Stomach smooth muscle (tissue), 2 donors: Measurements from ENCODE around the gene RFX3.

ENCODE experiments used
- H3K27ac ChIP-seq: one replicate; pipeline ENCODE4 v1.7.0; 2013; ENCODE audit warnings: mild to moderate bottlenecking, low read length, inconsistent platforms
- H3K27me3 ChIP-seq, 2 donors: one replicate each; pipeline ENCODE4 v1.7.0; 2013; ENCODE audit warnings: low read length in 2 of 2; ENCODE audit not compliant: insufficient read depth in 2 of 2, control insufficient read depth in 1 of 2
- H3K36me3 ChIP-seq, 2 donors: one replicate each; pipeline ENCODE4 v1.7.0; 2013; ENCODE audit warnings: low read length in 2 of 2; ENCODE audit not compliant: control insufficient read depth in 2 of 2, insufficient read depth in 2 of 2
- H3K4me1 ChIP-seq: one replicate; pipeline ENCODE4 v1.7.0; 2013; ENCODE audit warnings: low read length; ENCODE audit not compliant: control insufficient read depth, insufficient read depth
- H3K4me3 ChIP-seq, 2 donors: one replicate each; pipeline ENCODE4 v1.7.0; 2013; ENCODE audit warnings: low read length in 2 of 2
- H3K9ac ChIP-seq, 2 donors: one replicate each; pipeline ENCODE4 v1.7.0; 2013; ENCODE audit warnings: low read length in 2 of 2, mild to moderate bottlenecking in 1 of 2
- H3K9me3 ChIP-seq, 2 donors: one replicate each; pipeline ENCODE4 v1.7.0; 2013; ENCODE audit warnings: low read length in 2 of 2; ENCODE audit not compliant: control insufficient read depth in 2 of 2
- donor health status: healthy.
- donor health status: Pancreatic carcinoma.

RFX3 gene

DNA sequence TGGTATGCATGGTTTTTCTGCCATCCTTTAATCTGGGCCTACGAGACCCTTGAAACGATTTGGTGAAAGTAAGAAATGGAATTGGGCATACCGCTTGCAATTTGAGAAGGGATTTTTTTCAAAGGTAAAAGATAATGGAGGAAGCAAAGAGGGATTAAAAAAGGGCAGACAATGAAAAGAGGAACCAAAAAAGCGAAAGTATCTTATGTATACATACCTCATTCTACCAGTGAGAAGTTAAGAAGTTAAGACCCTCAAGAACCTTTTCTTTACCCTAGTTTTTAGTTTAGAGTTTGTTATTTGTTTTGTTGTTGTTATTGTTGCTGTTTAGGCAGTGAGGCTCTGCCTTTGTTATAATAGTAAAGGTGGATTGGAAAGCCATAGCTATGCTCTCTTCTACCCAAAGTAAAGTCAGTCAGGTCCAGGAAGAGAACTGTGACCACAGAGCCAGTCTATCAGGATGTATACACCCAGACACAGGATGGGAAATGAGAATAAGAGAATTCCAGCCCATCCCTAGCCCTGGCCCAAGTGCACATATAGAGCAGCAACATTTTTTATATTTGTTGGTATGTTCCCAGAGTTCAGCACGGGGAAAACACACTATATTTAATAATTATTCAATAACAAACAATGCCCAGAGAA lies 166.6 kb downstream of the RFX3 start:
- no peaks in the 10 kb centered on the region for H3K36me3 ChIP-seq
- no peaks in the 10 kb centered on the region for H3K27me3 ChIP-seq
- no peak overlapping the region for H3K4me3 ChIP-seq
- no peaks in the 10 kb centered on the region for H3K4me1 ChIP-seq
- H3K27ac ChIP-seq = no peak overlapping the region
- no peaks in the 10 kb centered on the region for H3K9me3 ChIP-seq
- no peak overlapping the region for H3K9ac ChIP-seq

DNA sequence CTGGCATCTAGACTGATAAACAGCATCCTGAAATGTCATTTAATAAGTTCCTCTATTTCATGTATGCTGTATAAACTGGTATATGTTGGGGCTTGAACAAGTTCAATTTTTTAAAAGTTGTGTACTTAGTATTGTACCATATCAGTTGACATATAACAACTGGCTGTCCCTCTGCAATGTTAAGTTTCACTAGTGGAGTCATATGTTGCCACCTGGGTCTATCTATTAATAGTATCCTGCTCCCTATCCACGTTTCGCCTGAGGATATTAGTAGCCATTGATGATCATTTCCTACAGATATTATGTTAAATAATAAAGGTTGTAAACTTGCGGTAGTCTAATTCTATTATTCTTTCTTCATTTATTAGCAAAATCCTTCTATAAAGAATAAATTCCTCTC lies 177.6 kb downstream of the RFX3 start:
- Histone ChIP-seq H3K27ac (no peak overlapping the region), H3K9ac (no peak overlapping the region), H3K9me3 (no peaks in the 10 kb centered on the region), H3K36me3 (no peaks in the 10 kb centered on the region), H3K27me3 (no peaks in the 10 kb centered on the region), H3K4me1 (no peaks in the 10 kb centered on the region), H3K4me3 (no peak overlapping the region)

DNA sequence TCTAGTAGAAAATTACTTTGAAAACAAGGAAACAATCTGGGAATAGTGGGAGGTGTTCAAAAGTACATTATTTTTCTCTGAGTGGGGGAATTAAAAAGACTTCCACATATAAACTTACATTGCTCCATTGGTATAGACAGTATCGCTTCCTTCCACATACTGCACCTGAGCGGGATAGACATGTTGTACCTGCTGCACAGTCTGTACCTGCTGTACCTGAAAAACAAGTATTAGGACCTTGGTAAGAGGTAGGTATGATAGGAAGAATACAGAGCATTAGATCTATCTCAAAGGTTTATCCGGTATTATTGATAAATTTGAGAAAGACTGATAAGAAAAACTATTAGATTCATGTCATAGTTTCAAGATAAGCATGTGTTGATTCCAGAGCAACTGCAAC lies 179.3 kb downstream of the RFX3 start:
- H3K9me3 ChIP-seq = no peaks in the 10 kb centered on the region
- no peak overlapping the region for H3K9ac ChIP-seq
- H3K27ac ChIP-seq = no peak overlapping the region
- H3K4me3 ChIP-seq = no peak overlapping the region
- no peaks in the 10 kb centered on the region for H3K4me1 ChIP-seq
- H3K27me3 ChIP-seq = no peaks in the 10 kb centered on the region
- H3K36me3 ChIP-seq = no peaks in the 10 kb centered on the region

DNA sequence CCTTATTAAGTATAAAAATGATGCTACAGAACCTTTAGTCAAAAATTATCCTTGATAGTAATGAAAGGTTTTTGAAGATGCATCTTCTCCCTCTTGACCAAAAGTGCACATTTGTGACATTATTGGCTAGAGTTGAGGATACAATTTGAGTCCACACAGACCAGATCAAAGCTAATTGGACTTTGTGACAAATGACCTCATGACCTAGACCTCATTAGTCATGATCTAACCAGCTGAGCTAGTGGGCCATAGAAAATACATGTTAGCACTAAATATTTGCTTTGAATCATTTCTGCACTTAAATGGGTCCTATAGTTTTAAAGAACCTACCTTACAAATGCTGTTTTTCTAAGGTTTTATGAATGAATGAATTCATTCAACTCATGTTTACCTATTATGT lies 182.1 kb downstream of the RFX3 start:
- H3K4me3 ChIP-seq = no peak overlapping the region
- H3K4me1 ChIP-seq = no peaks in the 10 kb centered on the region
- no peaks in the 10 kb centered on the region for H3K9me3 ChIP-seq
- no peak overlapping the region for H3K9ac ChIP-seq
- no peaks in the 10 kb centered on the region for H3K27me3 ChIP-seq
- H3K27ac ChIP-seq = no peak overlapping the region
- H3K36me3 ChIP-seq = no peaks in the 10 kb centered on the region

DNA sequence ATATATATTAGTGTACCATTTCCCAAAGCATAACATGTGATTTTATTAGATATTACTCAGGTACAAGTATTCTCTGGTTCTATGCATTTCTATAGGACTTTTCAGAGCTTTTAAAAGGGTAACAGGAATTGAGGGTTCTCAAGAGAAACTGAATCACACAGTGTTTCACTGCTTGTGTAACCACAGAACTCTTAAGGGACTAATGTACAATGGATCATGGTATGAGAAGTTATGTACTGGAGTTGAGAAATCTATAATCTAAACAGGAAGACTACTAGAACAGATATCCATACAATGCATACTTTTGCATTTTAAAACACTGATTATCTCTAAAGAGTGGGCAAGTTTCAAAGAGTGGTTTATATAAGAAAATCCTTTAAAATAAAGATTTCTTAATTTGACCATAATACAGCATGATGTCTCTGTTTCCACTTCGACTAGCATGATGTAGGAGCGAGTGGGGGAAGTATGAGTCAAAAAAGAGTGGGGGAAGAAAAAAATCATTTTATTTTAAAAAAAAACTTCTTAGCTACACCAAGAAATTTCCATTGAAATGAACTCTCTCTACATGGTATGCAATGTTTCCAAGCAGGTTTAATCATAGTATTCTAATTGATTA lies 183.5 kb downstream of the RFX3 start:
- Histone ChIP-seq H3K4me3 (no peak overlapping the region), H3K27ac (no peak overlapping the region), H3K9ac (no peak overlapping the region), H3K36me3 (no peaks in the 10 kb centered on the region), H3K9me3 (no peaks in the 10 kb centered on the region), H3K27me3 (no peaks in the 10 kb centered on the region), H3K4me1 (peaks cover 2% of the 10 kb centered on the region)

DNA sequence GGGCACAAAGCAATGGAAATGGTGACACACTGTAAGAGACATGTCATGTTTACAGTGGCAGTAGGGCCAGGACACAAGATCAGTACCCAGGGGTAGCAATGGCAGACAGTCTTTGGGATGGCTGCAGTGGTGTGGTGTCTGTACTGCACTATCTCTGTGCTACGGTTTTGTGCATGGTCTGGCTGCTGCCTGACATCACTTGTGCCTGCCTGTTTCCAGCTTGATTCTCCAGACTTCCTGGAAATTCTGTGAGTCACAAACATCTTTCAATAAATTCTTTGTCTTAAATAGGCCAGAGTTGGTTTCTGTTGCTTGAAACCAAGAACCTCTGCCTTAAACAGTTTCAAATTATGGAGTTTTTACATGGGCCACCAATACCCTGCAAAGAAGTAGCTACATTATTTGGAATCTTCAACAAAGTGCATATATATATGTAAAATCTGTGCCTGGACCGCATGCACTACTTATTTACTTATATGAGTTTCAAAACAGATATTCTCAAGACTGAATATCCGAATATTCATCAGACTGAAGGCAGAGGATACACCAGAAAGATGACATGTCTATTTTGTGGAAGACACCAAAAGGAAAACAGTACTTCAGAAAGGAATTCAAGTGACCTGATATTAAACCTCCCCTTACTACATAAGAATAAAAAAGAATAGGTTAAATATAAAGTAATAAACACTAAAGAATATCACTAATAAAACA lies 188.1 kb downstream of the RFX3 start:
- Histone ChIP-seq H3K27ac (no peak overlapping the region), H3K4me3 (no peak overlapping the region), H3K9me3 (no peaks in the 10 kb centered on the region), H3K9ac (no peak overlapping the region), H3K36me3 (no peaks in the 10 kb centered on the region), H3K4me1 (peaks cover 2% of the 10 kb centered on the region), H3K27me3 (no peaks in the 10 kb centered on the region)

DNA sequence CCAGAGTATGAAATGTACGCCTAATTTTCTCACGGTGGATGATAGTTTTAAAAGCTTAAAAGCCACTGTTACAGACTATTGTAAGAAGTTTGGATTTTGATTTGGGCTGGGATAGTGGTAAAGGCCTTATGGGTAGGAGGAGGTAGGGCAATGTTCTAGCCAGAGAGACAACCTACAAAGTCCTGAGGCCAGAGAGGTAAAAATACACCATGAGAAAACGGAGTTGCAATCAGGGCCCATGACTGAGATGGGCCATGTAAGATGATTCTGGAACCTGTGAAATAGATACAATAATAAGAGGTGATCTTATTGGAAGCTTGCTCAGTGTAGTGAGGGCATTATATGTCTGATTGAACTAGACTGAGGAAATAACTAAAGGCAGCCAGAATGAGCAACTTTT lies 188.8 kb downstream of the RFX3 start:
- Histone ChIP-seq H3K27ac (no peak overlapping the region), H3K36me3 (no peaks in the 10 kb centered on the region), H3K4me3 (no peak overlapping the region), H3K4me1 (peaks cover 2% of the 10 kb centered on the region), H3K27me3 (no peaks in the 10 kb centered on the region), H3K9me3 (no peaks in the 10 kb centered on the region), H3K9ac (no peak overlapping the region)

DNA sequence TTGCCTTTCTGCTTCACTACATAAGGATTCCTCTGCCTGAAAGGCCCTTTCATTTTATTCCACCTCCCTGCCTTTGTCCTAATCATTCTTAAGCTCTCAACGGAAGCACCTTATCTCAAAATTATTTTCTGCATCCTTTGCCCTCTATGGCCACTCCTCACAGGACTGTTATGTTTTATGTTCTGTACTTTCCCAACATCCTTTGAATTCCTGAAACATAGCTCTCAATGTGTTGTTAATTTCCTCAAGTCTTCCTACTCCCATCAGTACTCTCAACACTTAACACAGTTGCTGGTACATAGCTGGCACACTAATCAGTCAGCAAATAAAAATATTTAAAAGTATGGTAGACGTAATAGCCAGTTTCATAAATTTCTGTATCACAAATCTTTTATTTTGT lies 193.0 kb downstream of the RFX3 start:
- H3K4me1 ChIP-seq = peaks cover 2% of the 10 kb centered on the region
- no peaks in the 10 kb centered on the region for H3K9me3 ChIP-seq
- no peaks in the 10 kb centered on the region for H3K36me3 ChIP-seq
- H3K27ac ChIP-seq = no peak overlapping the region
- H3K9ac ChIP-seq = no peak overlapping the region
- no peaks in the 10 kb centered on the region for H3K27me3 ChIP-seq
- H3K4me3 ChIP-seq = no peak overlapping the region

DNA sequence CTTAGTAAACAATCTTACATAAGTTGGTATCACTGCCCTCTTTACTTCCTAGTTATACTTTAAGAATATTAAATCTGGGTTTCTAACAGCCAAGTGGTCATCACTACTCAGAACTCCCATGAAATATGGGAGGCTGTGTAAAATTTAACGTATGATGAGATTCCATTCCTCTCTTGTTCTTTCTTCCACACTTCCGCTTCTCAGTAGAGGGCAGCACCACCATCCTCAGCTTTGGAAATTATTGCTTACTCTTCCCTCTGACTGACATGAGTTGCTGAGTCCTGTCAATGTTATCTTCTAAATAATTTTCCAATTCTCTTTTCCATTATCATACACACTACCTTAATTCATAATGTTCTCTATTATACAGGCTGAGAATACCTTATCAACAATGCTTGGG lies 194.0 kb downstream of the RFX3 start:
- H3K4me3 ChIP-seq = no peak overlapping the region
- H3K9me3 ChIP-seq = no peaks in the 10 kb centered on the region
- no peaks in the 10 kb centered on the region for H3K27me3 ChIP-seq
- H3K9ac ChIP-seq = no peak overlapping the region
- H3K36me3 ChIP-seq = no peaks in the 10 kb centered on the region
- no peak overlapping the region for H3K27ac ChIP-seq
- H3K4me1 ChIP-seq = no peaks in the 10 kb centered on the region

DNA sequence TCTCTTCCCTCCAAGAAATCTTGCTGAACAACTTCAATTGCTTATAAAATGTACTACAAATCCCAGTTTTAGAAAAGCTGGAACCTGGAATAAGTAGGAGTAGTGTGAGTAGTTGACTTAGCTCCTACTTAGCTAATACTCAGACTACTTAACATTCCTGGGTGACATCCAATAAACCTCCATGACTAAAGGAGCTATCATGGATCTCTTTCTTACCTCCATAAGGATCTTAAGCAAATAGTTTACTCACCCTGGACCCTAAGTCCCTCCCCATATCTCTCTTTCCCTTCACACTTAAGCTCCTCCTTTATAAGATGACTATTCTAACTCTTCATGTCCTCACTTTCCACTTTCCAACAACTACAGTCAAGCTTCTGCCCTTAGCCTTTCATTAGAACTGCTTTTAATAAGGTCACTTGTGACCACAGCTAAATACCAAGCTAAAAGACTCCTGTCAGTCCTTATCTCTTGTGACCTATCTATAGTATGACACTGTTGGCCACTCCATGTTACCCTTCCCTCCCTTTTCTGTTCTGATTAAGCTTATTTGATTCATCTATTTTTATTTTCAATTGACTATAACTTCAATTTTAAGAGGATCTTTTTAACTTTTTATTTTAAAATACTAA lies 194.9 kb downstream of the RFX3 start:
- H3K4me1 ChIP-seq = no peaks in the 10 kb centered on the region
- H3K27me3 ChIP-seq = no peaks in the 10 kb centered on the region
- no peak overlapping the region for H3K4me3 ChIP-seq
- no peaks in the 10 kb centered on the region for H3K36me3 ChIP-seq
- no peaks in the 10 kb centered on the region for H3K9me3 ChIP-seq
- H3K9ac ChIP-seq = no peak overlapping the region
- no peak overlapping the region for H3K27ac ChIP-seq

DNA sequence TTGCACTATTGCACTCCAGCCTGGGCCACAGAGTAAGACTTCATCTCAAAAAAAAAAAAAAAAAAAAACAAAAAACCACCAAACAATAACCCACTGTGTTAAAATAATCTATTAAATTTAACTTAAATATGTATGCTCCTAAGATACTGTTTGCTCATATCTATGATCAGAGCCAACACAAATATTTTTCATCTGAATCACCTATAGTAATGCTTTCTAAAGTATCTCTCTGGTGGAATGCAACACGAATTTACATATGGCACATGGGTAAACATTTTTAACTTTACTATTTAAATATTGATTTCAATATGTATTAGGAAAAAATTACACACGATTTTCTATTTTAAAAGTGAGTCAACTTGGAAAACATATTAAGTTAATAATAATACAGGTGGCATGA lies 196.4 kb downstream of the RFX3 start:
- no peak overlapping the region for H3K27ac ChIP-seq
- H3K36me3 ChIP-seq = no peaks in the 10 kb centered on the region
- no peak overlapping the region for H3K4me3 ChIP-seq
- no peaks in the 10 kb centered on the region for H3K9me3 ChIP-seq
- H3K9ac ChIP-seq = no peak overlapping the region
- no peaks in the 10 kb centered on the region for H3K27me3 ChIP-seq
- H3K4me1 ChIP-seq = no peaks in the 10 kb centered on the region
